ENCODE results near the gene OPRPN.

Gene OPRPN

DNA sequence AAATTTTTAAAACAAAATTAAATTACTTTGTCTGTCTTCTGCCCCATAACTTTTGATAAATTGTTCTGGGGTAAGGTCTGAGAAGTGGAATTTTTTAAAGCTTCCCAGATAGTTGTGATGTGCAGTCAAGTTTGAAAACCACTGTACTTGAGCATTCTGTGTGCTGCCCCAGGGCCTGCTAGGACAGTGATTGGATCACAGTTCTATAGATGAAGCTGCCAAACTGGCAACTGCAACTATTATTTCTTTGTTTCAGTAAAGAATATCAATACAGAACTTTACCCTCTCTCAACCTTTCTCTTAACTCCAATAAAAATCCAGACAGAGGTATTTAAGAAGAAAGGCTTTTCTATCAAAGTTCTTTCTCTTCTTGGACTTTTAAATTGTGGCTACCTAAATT, at the start of gene OPRPN:
Gene OPRPN, plus strand, starts transcription at position 361 of the 400 bp plus-strand sequence. CDS start 1,346 bp downstream, outside the sequence.
- no peak for DNase-seq

- DNase-seq = no peak
Observed at GRCh38 chr4:70356185-70356584, 41.6 kb upstream of the OPRPN start.

DNA sequence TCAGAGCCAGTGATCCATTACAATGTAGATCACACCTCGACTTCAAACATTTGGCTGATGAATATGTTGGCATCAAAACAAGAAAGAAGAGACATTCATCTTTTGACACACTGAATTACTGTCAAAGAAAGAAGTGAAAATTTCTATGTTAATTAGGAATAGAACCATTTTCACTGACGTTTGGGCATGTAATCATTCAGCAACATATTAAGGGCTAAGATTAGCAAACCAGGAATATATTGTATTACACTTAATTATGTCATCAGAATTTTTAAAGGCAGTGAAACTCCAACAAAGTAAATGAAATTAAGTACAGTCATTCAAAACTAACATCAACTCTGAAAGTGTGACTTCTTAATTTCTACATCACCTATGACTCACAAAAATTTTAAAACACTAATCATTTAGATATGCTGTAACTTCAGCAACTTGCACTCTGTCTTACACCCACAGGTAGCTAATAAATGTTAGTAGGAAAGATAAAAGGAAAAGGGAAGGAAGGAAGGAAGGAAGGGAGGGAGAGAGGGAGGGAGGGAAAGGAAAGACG, 38.6 kb upstream of the OPRPN start:
- no peak for DNase-seq

GRCh38 chr4:70360460-70360859, 37.3 kb upstream of the OPRPN start, which contains the start of gene SMR3A:
SMR3A (plus strand) TSS chr4:70360760; CDS start chr4:70362116, 1,356 bp downstream.
- DNase-seq = no peak

DNA sequence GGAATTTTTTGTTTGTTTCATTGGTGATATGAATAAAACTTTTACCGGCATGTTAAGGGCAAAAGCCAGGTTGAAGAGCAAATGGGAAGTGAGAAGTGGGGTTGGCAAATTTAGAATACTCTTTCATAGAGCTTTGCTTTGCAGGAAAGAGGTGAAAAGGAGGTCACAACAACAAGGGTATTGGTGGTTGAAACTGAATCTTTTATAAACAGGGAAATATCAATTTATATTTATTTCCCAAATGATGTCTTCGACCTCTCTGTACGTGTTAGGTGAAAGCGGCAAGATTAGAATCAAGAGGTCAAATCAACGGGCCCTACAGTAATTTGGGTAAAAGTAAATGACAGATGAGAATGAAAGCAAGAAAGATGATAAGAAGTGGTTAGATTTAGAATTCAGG, 33.7 kb upstream of the OPRPN start:
- DNase-seq = no peak

- DNase-seq = no peak
Observed at GRCh38 chr4:70365479-70365878, 32.3 kb upstream of the OPRPN start.

DNA sequence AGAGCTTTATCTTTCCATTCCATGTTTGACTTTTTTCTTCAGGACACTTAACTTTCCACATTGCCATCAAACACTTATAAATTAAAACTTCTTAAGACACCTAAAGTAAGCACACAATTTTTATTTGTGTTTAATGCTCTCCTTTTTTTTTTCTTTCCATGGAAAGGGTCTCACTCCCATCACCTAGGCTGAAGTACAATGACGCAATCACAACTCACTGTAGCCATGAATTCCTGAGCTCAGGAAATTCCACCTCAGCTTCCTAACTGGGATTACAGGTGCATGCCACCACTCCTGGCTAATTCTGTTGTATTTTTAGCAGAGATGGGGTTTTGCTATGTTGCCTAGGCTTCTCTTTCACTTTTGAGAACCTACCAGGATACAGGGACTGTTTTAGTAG, 29.9 kb upstream of the OPRPN start:
- DNase-seq = no peak

DNA sequence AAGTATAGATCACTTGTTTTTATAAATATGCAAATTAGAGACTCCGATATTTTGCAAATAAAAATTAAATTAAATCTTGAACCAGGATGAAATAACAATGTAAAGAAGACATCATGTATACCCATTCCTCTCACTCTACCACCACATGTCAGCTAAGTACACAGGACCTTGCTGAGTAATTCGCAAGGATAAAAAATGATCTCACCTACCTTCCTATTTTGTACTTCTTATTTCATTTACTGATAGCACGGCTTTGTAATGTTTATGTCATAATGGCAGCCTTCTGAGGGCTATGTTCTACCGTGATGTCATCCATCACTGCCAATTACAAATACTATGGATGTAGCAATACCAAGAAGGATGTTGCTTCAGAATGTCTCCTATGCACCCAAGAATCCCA, 25.8 kb upstream of the OPRPN start:
- no peak for DNase-seq

DNA sequence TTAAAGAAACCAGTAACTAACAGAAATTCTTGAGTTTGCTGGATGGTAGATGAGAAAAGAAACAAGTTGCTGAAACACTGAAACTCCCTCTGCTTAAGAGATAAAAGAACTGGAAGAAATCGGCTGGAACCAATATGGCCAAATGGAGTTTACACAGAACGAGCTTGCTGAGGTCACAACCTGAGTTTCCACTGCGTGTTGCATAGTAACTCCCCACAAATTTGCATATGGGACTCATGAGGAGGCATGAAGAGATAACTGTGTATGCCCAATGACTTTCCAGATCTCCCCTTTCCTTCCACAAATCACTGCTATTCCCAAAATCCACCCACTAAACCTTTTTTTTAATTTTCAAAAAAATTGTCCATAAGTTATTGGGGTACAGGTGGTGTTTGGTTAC, 25.0 kb upstream of the OPRPN start:
- no peak for DNase-seq

- DNase-seq = no peak
Observed at GRCh38 chr4:70380578-70380977, 17.2 kb upstream of the OPRPN start.

- DNase-seq = no peak
Observed at GRCh38 chr4:70382691-70383181, 15.0 kb upstream of the OPRPN start, which contains the start of gene SMR3B. SMR3B (plus strand) TSS chr4:70383131; CDS start chr4:70384511, 1,380 bp downstream.

GRCh38 chr4:70392057-70392776, 5.5 kb upstream of the OPRPN start:
- no peak for DNase-seq

- DNase-seq = no peak
Observed at GRCh38 chr4:70399319-70399718, 1.6 kb downstream of the OPRPN start.

GRCh38 chr4:70402762-70403161, 5.0 kb downstream of the OPRPN start:
- no peak for DNase-seq

GRCh38 chr4:70405765-70406164, 8.0 kb downstream of the OPRPN start:
- DNase-seq = no peak

DNA sequence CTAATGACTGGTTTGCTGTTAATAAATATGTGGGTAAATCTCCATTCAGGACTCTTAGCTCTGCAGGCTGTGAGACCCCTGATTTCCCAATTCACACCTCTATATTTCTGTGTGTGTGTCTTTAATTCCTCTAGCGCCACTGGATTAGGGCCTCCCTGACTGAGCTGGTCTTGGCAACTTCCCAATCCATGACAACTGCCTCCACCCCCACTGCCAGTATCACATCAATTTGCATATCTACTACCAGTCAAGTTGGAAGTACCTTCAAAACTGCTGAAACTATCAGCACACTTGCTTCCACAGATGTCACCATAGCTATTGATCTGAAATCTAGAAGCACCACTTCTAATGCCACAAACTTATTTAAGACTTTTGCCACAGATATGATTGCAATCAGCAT, 27.6 kb downstream of the OPRPN start:
- no peak for DNase-seq

- DNase-seq = no peak
Observed at GRCh38 chr4:70426789-70427188, 29.0 kb downstream of the OPRPN start.

DNA sequence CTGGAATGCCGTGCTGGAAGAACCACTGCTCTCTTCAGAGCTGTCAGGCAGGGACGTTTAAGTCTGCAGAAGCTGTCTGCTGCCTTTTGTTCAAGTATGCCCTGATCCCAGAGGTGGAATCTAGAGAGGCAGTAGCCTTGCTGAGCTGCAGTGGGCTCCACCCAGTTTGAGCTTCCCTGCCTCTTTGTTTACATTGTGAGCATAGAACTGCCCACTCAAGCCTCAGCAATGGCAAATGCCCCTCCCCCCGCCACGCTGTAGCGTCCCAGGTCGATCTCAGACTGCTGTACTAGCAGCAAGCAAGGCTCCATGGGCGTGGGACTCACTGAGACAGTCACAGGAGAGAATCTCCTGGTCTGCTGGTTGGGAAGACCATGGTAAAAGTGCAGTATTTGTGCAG, 39.5 kb downstream of the OPRPN start:
- no peak for DNase-seq

GRCh38 chr4:70442474-70442873, 44.7 kb downstream of the OPRPN start:
- no peak for DNase-seq

DNA sequence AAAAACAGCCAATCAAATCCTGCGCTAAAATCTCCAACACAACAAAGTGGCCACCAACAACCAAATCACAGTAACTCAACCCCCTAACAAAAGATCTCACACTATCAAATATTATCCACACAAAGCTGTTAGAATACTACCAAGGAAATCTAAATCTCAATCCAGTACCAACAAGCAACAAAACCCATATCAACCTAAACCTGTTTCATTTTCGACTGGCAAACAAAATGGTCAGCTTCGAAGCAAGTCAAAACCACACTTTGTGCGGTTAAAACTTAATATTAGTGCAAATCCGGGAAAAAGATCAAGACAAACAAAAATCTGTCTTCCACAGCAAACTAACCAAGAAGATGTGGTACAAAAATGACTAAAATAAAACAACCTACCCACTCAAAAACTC, 45.6 kb downstream of the OPRPN start:
- DNase-seq = no peak

DNA sequence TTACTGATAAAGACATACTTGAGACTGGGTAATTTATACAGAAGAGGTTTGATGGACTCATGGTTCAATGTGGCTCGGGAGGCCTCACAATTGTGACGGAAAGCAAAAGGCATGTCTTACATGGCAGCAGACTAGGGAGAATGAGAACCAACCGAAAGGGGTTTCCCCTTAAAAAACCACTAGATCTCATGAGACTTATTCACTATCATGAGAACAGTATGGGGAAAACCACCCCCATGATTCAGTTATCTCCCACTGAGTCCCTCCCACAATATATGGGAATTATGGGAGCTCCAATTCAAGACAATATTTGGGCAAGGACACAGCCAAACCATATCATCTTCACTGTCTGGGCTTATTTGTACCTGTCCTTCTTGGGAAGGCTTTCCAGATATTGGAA, 51.5 kb downstream of the OPRPN start:
- DNase-seq = no peak

- no peak for DNase-seq
Observed at GRCh38 chr4:70452946-70453345, 55.2 kb downstream of the OPRPN start.

Measured in activated effector memory CD4-positive, alpha-beta T cell treated with Interleukin-2 at 50 U/mL for 16 hours (primary cell).